ENCODE data around the gene TSKS. TPM values are rescaled to one million over a fixed set of nuclear protein-coding genes. Genes with fewer than 3 reads are reported as not detected.

TSKS gene
- not detected in 3 replicates for total RNA-seq

- TF ChIP-seq CTCF (IDR thresholded peaks at IDR 0.05; ENCODE audit: unreplicated experiment) = no peak
- H3K36me3 Mint-ChIP-seq = no peaks in the 10 kb centered on the region
- no peak within 1 kb of the TSS for H3K4me3 Mint-ChIP-seq
- H3K27me3 Mint-ChIP-seq (ENCODE audit: low read depth) = no peaks in the 10 kb centered on the region
- H3K4me1 Mint-ChIP-seq = peaks cover 28% of the 10 kb centered on the region
- DNase-seq (ENCODE audit: low spot score in 2 of 2, unreplicated experiment in 2 of 2) = no peak
- H3K9me3 Mint-ChIP-seq = no peaks in the 10 kb centered on the region
- H3K27ac Mint-ChIP-seq = peak within 1 kb of the TSS; percentile 45
These were observed at the start of gene TSKS for GRCh38 chr19:49763230-49763629. TSS of gene TSKS (minus strand) at chr19:49763306. CDS start at chr19:49763247, 59 bp downstream.

GRCh38 chr19:49812452-49812996, 49.4 kb upstream of the TSKS start:
- Mint-ChIP-seq H3K36me3 (no peaks in the 10 kb centered on the region), H3K4me1 (peaks cover 30% of the 10 kb centered on the region), H3K9me3 (no peaks in the 10 kb centered on the region), H3K27me3 (ENCODE audit: low read depth) (no peaks in the 10 kb centered on the region), H3K27ac (peak overlapping the region; percentile 98), H3K4me3 (peak overlapping the region; percentile 95)
- no peak for DNase-seq (ENCODE audit: low spot score in 2 of 2, unreplicated experiment in 2 of 2)
- TF ChIP-seq CTCF (IDR thresholded peaks at IDR 0.05; ENCODE audit: unreplicated experiment) = no peak

GRCh38 chr19:49811328-49811727, 48.2 kb upstream of the TSKS start:
- Mint-ChIP-seq H3K9me3 (no peaks in the 10 kb centered on the region), H3K4me1 (peaks cover 25% of the 10 kb centered on the region), H3K27ac (no peak overlapping the region), H3K36me3 (peaks cover 6% of the 10 kb centered on the region), H3K4me3 (no peak overlapping the region), H3K27me3 (ENCODE audit: low read depth) (no peaks in the 10 kb centered on the region)
- no peak for DNase-seq (ENCODE audit: low spot score in 2 of 2, unreplicated experiment in 2 of 2)
- no peak for TF ChIP-seq CTCF (IDR thresholded peaks at IDR 0.05; ENCODE audit: unreplicated experiment)

- no peak for DNase-seq (ENCODE audit: low spot score in 2 of 2, unreplicated experiment in 2 of 2)
- H3K9me3 Mint-ChIP-seq = no peaks in the 10 kb centered on the region
- peak overlapping the region; percentile 82 for H3K4me3 Mint-ChIP-seq
- H3K27ac Mint-ChIP-seq = peak overlapping the region; percentile 11
- no peaks in the 10 kb centered on the region for H3K27me3 Mint-ChIP-seq (ENCODE audit: low read depth)
- peaks cover 10% of the 10 kb centered on the region for H3K36me3 Mint-ChIP-seq
- peaks cover 25% of the 10 kb centered on the region for H3K4me1 Mint-ChIP-seq
- TF ChIP-seq CTCF (IDR thresholded peaks at IDR 0.05; ENCODE audit: unreplicated experiment) = no peak
These were observed 46.9 kb upstream of the TSKS start for GRCh38 chr19:49809941-49810389.

GRCh38 chr19:49809160-49809940, 46.2 kb upstream of the TSKS start:
- Mint-ChIP-seq H3K9me3 (no peaks in the 10 kb centered on the region), H3K36me3 (peaks cover 10% of the 10 kb centered on the region), H3K27ac (peak overlapping the region; percentile 73), H3K27me3 (ENCODE audit: low read depth) (no peaks in the 10 kb centered on the region), H3K4me3 (peak overlapping the region; percentile 82), H3K4me1 (peaks cover 24% of the 10 kb centered on the region)
- TF ChIP-seq CTCF (IDR thresholded peaks at IDR 0.05; ENCODE audit: unreplicated experiment) = no peak
- DNase-seq (ENCODE audit: low spot score in 2 of 2, unreplicated experiment in 2 of 2) = peak in 1 of 2 experiments; percentile 49

Measured in mesothelial cell of epicardium (in vitro differentiated cells).